ENCODE measurements around the gene SHC4.

DNA sequence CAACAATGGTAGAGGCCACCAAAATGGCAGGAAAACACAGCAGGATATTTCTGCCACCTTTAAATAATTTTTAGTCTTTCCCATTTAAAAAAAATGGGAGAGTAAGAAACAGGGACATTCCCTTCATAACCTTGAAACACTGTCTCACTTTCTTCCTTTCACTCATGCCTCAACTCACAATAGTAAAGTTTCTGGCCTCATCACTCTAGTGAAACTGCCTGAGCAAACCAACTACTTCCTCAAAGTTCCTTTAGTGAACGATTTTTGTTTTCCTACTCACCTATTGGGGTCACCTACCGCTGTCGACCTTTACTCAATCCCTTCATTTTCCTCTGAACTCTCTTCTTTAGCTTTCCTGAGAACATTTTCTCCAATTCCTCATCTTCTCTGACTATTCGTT is 33.0 kb downstream of the SHC4 start:
- TF ChIP-seq BACH1 (IDR thresholded peaks at IDR 0.05; ENCODE audit: low read length): no peak
- TF ChIP-seq CTCF (IDR thresholded peaks at IDR 0.05; ENCODE audit: control extremely low read depth in 1 of 3, insufficient read depth in 1 of 3, low read depth in 1 of 3, low read length in 3 of 3): no peak
- TF ChIP-seq SP2 (IDR thresholded peaks at IDR 0.05; ENCODE audit: low read length): no peak
- TF ChIP-seq JUN (IDR thresholded peaks at IDR 0.05; ENCODE audit: low read depth, low read length): no peak
- no peak for TF ChIP-seq HDAC2 (IDR thresholded peaks at IDR 0.05; ENCODE audit: borderline replicate concordance in 1 of 2, low read depth in 2 of 2, low read length in 2 of 2)
- TF ChIP-seq NRF1 (IDR thresholded peaks at IDR 0.05; ENCODE audit: low read depth, low read length): no peak
- no peak for TF ChIP-seq SIN3A (conservative IDR thresholded peaks at IDR 0.05 in 1 of 2, IDR thresholded peaks at IDR 0.05 in 1 of 2; ENCODE audit: low read depth in 1 of 2, low read length in 2 of 2)
- no peak for TF ChIP-seq TBP (IDR thresholded peaks at IDR 0.05; ENCODE audit: low read depth, low read length)
- no peak for TF ChIP-seq POLR2A (IDR thresholded peaks at IDR 0.05; ENCODE audit: control extremely low read depth in 1 of 2, low read depth in 2 of 2, low read length in 2 of 2)
- no peak for TF ChIP-seq EZH2 (IDR thresholded peaks at IDR 0.05; ENCODE audit: low read depth, low read length, severe bottlenecking)
- TF ChIP-seq CEBPB (IDR thresholded peaks at IDR 0.05; ENCODE audit: low read depth, low read length): no peak
- no peak for TF ChIP-seq RXRA (IDR thresholded peaks at IDR 0.05; ENCODE audit: insufficient read depth, low read depth, low read length)
- no peak for TF ChIP-seq POLR2AphosphoS5 (IDR thresholded peaks at IDR 0.05; ENCODE audit: low read depth, low read length)
